ENCODE results near the gene KAT6B. TPM values are rescaled to one million over a fixed set of nuclear protein-coding genes. Genes with fewer than 3 reads are reported as not detected.
A peak's percentile ranks its signal among the peaks of the same experiment; 100 is the strongest.

KAT6B gene
- total and polyA plus RNA-seq, 11 donors = 10.4 to 61.3 (median 42.9) TPM

GRCh38 chr10:74934100-74934812 is 107.9 kb downstream of the KAT6B start:
- Histone ChIP-seq H3K9me3 (no peaks in the 10 kb centered on the region), H3K4me3 (no peak overlapping the region), H3K36me3 (no peaks in the 10 kb centered on the region), H3K27ac (peak overlapping the region in 1 of 12 donors; percentile 76), H3K4me1 (peaks cover 0 to 52% (median 21%) of the 10 kb centered on the region in 12 donors), H3K27me3 (no peaks in the 10 kb centered on the region)
- no peak for TF ChIP-seq CTCF (IDR thresholded peaks at IDR 0.05)
- no peak for TF ChIP-seq POLR2A (IDR thresholded peaks at IDR 0.05)
- WGBS, 4 donors = 74 to 77% (median 76%) methylated on average over 12 of the region's 12 CpGs
- DNase-seq = no peak
- intact Hi-C loops (cut with DNase I) = no loop called here
- ATAC-seq = no peak

- H3K4me3 ChIP-seq = no peak overlapping the region
- H3K36me3 ChIP-seq = no peaks in the 10 kb centered on the region
- TF ChIP-seq POLR2A (IDR thresholded peaks at IDR 0.05) (no peak), CTCF (IDR thresholded peaks at IDR 0.05) (no peak)
- no peaks in the 10 kb centered on the region for H3K27me3 ChIP-seq
- DNase-seq (no peak), ATAC-seq (peak in 1 of 4 donors; percentile 46)
- intact Hi-C loops (cut with DNase I) = no loop called here
- H3K4me1 ChIP-seq = peaks cover 0 to 43% (median 23%) of the 10 kb centered on the region in 12 donors
- H3K9me3 ChIP-seq = no peaks in the 10 kb centered on the region
- WGBS, 4 donors = 65 to 78% (median 68%) methylated on average over 6 of the region's 6 CpGs
- peak overlapping the region in 1 of 12 donors; percentile 22 for H3K27ac ChIP-seq
Measured at GRCh38 chr10:74936577-74937265, 110.3 kb downstream of the KAT6B start.

- Histone ChIP-seq H3K36me3 (no peaks in the 10 kb centered on the region), H3K27ac (peak overlapping the region in 1 of 12 donors; percentile 22), H3K4me3 (no peak overlapping the region), H3K4me1 (peaks cover 0 to 41% (median 23%) of the 10 kb centered on the region in 12 donors), H3K27me3 (no peaks in the 10 kb centered on the region), H3K9me3 (no peaks in the 10 kb centered on the region)
- intact Hi-C loops (cut with DNase I) = no loop called here
- WGBS, 4 donors = 86 to 100% (median 91%) methylated on average over 1 of the region's 1 CpG
- ATAC-seq = no peak
- no peak for TF ChIP-seq POLR2A (IDR thresholded peaks at IDR 0.05)
- no peak for TF ChIP-seq CTCF (IDR thresholded peaks at IDR 0.05)
- no peak for DNase-seq
Measured at GRCh38 chr10:74937266-74937856, 111.0 kb downstream of the KAT6B start.

GRCh38 chr10:74944205-74944604 is 117.8 kb downstream of the KAT6B start:
- H3K36me3 ChIP-seq = no peaks in the 10 kb centered on the region
- WGBS, 4 donors = 93 to 99% (median 95%) methylated on average over 7 of the region's 7 CpGs
- peaks cover 0 to 22% (median 8%) of the 10 kb centered on the region in 12 donors for H3K4me1 ChIP-seq
- TF ChIP-seq POLR2A (IDR thresholded peaks at IDR 0.05) (no peak), CTCF (IDR thresholded peaks at IDR 0.05) (no peak)
- ATAC-seq = no peak
- no peaks in the 10 kb centered on the region for H3K9me3 ChIP-seq
- no peaks in the 10 kb centered on the region for H3K27me3 ChIP-seq
- DNase-seq = no peak
- H3K4me3 ChIP-seq = no peak overlapping the region
- intact Hi-C loops (cut with DNase I) = no loop called here
- H3K27ac ChIP-seq = no peak overlapping the region
